GM10847 (cell line): ENCODE data around the gene PIK3AP1.

Experiments
- POLR2A ChIP-seq: IDR thresholded peaks from 2 replicates; pipeline ENCODE4 v1.6.1; 2011; ENCODE audit not compliant: insufficient read length; ENCODE audit errors: extremely low read depth

PIK3AP1 gene

GRCh38 chr10:96619796-96620773 is 100.2 kb downstream of the PIK3AP1 start:
- no peak for TF ChIP-seq POLR2A

- TF ChIP-seq POLR2A = no peak
Observed at GRCh38 chr10:96619120-96619519, 101.2 kb downstream of the PIK3AP1 start.

GRCh38 chr10:96618653-96619052 is 101.7 kb downstream of the PIK3AP1 start:
- TF ChIP-seq POLR2A = no peak

- no peak for TF ChIP-seq POLR2A
Observed at GRCh38 chr10:96616961-96617360, 103.4 kb downstream of the PIK3AP1 start.

- TF ChIP-seq POLR2A = no peak
Observed at GRCh38 chr10:96614515-96614914, 105.8 kb downstream of the PIK3AP1 start.

GRCh38 chr10:96613576-96613975 is 106.7 kb downstream of the PIK3AP1 start:
- no peak for TF ChIP-seq POLR2A

GRCh38 chr10:96612055-96612830 is 108.1 kb downstream of the PIK3AP1 start:
- no peak for TF ChIP-seq POLR2A

GRCh38 chr10:96610817-96611216 is 109.5 kb downstream of the PIK3AP1 start:
- no peak for TF ChIP-seq POLR2A

GRCh38 chr10:96609510-96609909 is 110.8 kb downstream of the PIK3AP1 start:
- no peak for TF ChIP-seq POLR2A

GRCh38 chr10:96608805-96609204 is 111.5 kb downstream of the PIK3AP1 start:
- no peak for TF ChIP-seq POLR2A

- no peak for TF ChIP-seq POLR2A
Observed at GRCh38 chr10:96608262-96608661, 112.1 kb downstream of the PIK3AP1 start.

- no peak for TF ChIP-seq POLR2A
Observed at GRCh38 chr10:96606946-96607345, 113.4 kb downstream of the PIK3AP1 start.

GRCh38 chr10:96606216-96606615 is 114.1 kb downstream of the PIK3AP1 start:
- TF ChIP-seq POLR2A = no peak

- TF ChIP-seq POLR2A = no peak
Observed at GRCh38 chr10:96600337-96600736, 120.0 kb downstream of the PIK3AP1 start.

- TF ChIP-seq POLR2A = no peak
Observed at GRCh38 chr10:96598846-96599245, 121.5 kb downstream of the PIK3AP1 start.
